ENCODE measurements around the gene PTPRN2.

GRCh38 chr7:157662110-157662791, 925.4 kb downstream of the PTPRN2 start:
- TF ChIP-seq CTCF (conservative IDR thresholded peaks at IDR 0.05 in 1 of 2, IDR thresholded peaks at IDR 0.05 in 1 of 2; ENCODE audit: extremely low read depth in 1 of 2, insufficient read depth in 1 of 2, low read depth in 1 of 2, low read length in 2 of 2) (no peak), EZH2 (IDR thresholded peaks at IDR 0.05; ENCODE audit: borderline replicate concordance, low read length) (no peak)

All from mammary epithelial cell (primary cell).